KMS-11 (cell line): ENCODE data around the gene PFKFB2.

Source experiments
- H2AFZ ChIP-seq: fragments of 200-600 bp; sonication (generic); 2 replicates; pipeline ENCODE4 v1.6.1; 2016; ENCODE audit warnings: antibody characterized with exemption, mixed run types, low read depth
- H3K27ac ChIP-seq: fragments of 200-600 bp; sonication (generic); 2 replicates; pipeline ENCODE4 v1.6.1; 2016; ENCODE audit warnings: mild to moderate bottlenecking, mixed run types
- H3K27me3 ChIP-seq: fragments of 200-600 bp; sonication (generic); 2 replicates; pipeline ENCODE4 v1.6.1; 2017; ENCODE audit warnings: mild to moderate bottlenecking, low read depth, mixed run types, moderate library complexity; ENCODE audit not compliant: insufficient read depth
- H3K36me3 ChIP-seq: fragments of 200-600 bp; sonication (generic); 2 replicates; pipeline ENCODE4 v1.6.1; 2017; ENCODE audit warnings: mild to moderate bottlenecking, mixed run types; ENCODE audit not compliant: insufficient read depth
- H3K4me1 ChIP-seq: fragments of 200-600 bp; sonication (generic); 2 replicates; pipeline ENCODE4 v1.6.1; 2016; ENCODE audit warnings: mild to moderate bottlenecking, low read depth, mixed run types; ENCODE audit not compliant: poor library complexity, severe bottlenecking
- H3K4me2 ChIP-seq: fragments of 200-600 bp; sonication (generic); 2 replicates; pipeline ENCODE4 v1.7.0; 2016; ENCODE audit warnings: mild to moderate bottlenecking, mixed run types
- H3K4me3 ChIP-seq: fragments of 200-600 bp; sonication (generic); IDR thresholded peaks from 2 replicates; pipeline ENCODE4 v1.6.1; 2017; ENCODE audit warnings: low read depth, low read length, mixed read lengths; ENCODE audit not compliant: insufficient read depth
- H3K79me2 ChIP-seq: fragments of 200-600 bp; sonication (generic); 2 replicates; pipeline ENCODE4 v1.6.1; 2016; ENCODE audit warnings: low read depth, mixed run types; ENCODE audit not compliant: insufficient read depth
- H3K9ac ChIP-seq: fragments of 200-600 bp; sonication (generic); 2 replicates; pipeline ENCODE4 v1.6.1; 2016; ENCODE audit warnings: mild to moderate bottlenecking, mixed run types
- H4K20me1 ChIP-seq: fragments of 200-600 bp; sonication (generic); 2 replicates; pipeline ENCODE4 v1.6.1; 2016; ENCODE audit warnings: mild to moderate bottlenecking, mixed run types; ENCODE audit not compliant: insufficient read depth
- CTCF ChIP-seq: fragments of 200-600 bp; sonication (generic); conservative IDR thresholded peaks from 2 replicates; pipeline ENCODE4 v1.6.1; 2017; ENCODE audit warnings: low read depth, mild to moderate bottlenecking, antibody characterized with exemption, low read length, moderate library complexity, mixed read lengths

Gene PFKFB2

GRCh38 chr1:207070811-207071210 is 17.7 kb downstream of the PFKFB2 start:
- H3K27me3 ChIP-seq: no peaks in the 10 kb centered on the region
- no peaks in the 10 kb centered on the region for H3K4me1 ChIP-seq
- H4K20me1 ChIP-seq: no peaks in the 10 kb centered on the region
- no peak overlapping the region for H3K4me2 ChIP-seq
- H3K79me2 ChIP-seq: no peaks in the 10 kb centered on the region
- no peaks in the 10 kb centered on the region for H3K36me3 ChIP-seq
- no peak overlapping the region for H3K27ac ChIP-seq
- no peak overlapping the region for H3K4me3 ChIP-seq
- no peak for TF ChIP-seq CTCF
- no peak overlapping the region for H3K9ac ChIP-seq
- no peak overlapping the region for H2AFZ ChIP-seq

- H3K4me3 ChIP-seq: no peak overlapping the region
- no peaks in the 10 kb centered on the region for H3K27me3 ChIP-seq
- no peaks in the 10 kb centered on the region for H4K20me1 ChIP-seq
- H3K9ac ChIP-seq: no peak overlapping the region
- no peak overlapping the region for H3K4me2 ChIP-seq
- H3K79me2 ChIP-seq: no peaks in the 10 kb centered on the region
- H3K4me1 ChIP-seq: no peaks in the 10 kb centered on the region
- no peak for TF ChIP-seq CTCF
- no peak overlapping the region for H3K27ac ChIP-seq
- no peak overlapping the region for H2AFZ ChIP-seq
- no peaks in the 10 kb centered on the region for H3K36me3 ChIP-seq
Measured at GRCh38 chr1:207071426-207071825, 18.4 kb downstream of the PFKFB2 start.

- no peaks in the 10 kb centered on the region for H3K79me2 ChIP-seq
- no peaks in the 10 kb centered on the region for H4K20me1 ChIP-seq
- TF ChIP-seq CTCF: no peak
- no peak overlapping the region for H3K9ac ChIP-seq
- no peaks in the 10 kb centered on the region for H3K27me3 ChIP-seq
- H2AFZ ChIP-seq: no peak overlapping the region
- no peak overlapping the region for H3K4me2 ChIP-seq
- H3K27ac ChIP-seq: no peak overlapping the region
- no peaks in the 10 kb centered on the region for H3K4me1 ChIP-seq
- H3K36me3 ChIP-seq: no peaks in the 10 kb centered on the region
- H3K4me3 ChIP-seq: no peak overlapping the region
Measured at GRCh38 chr1:207072233-207072632, 19.2 kb downstream of the PFKFB2 start.

GRCh38 chr1:207073906-207074820 is 21.1 kb downstream of the PFKFB2 start:
- no peak for TF ChIP-seq CTCF
- H3K4me2 ChIP-seq: no peak overlapping the region
- H3K9ac ChIP-seq: no peak overlapping the region

More at GRCh38 chr1:207073906-207074820, 21.1 kb downstream of the PFKFB2 start:
- Histone ChIP-seq H4K20me1 (no peaks in the 10 kb centered on the region), H3K36me3 (no peaks in the 10 kb centered on the region), H3K79me2 (no peaks in the 10 kb centered on the region), H3K4me3 (no peak overlapping the region), H3K27me3 (no peaks in the 10 kb centered on the region), H2AFZ (no peak overlapping the region), H3K27ac (no peak overlapping the region), H3K4me1 (no peaks in the 10 kb centered on the region)
